ENCODE data around the gene DNER. TPM values are rescaled to one million over a fixed set of nuclear protein-coding genes. Genes with fewer than 3 reads are reported as not detected.

The DNER gene
- total RNA-seq, 3 donors from 2014 or later (not counting 1 experiment from before 2014, with no cell fraction given): not detected

DNA sequence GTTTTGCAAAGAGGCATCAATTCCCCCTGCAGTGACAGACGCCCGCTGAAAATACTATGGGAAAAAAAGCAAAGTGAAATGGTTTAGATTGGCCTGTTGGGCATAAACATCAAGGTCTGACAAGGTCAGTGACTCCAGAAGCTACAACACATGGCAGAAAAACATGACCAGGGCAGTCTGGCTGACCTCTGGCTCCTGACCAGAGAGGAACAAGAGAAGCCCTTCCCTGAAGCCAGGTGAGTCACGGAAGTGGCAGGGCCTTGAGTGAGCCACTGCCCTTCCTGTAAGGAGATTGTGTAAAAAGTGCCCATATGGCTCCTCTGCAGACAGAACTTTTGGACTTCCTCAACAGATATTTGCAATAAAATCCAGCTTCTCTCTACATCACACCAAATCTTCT, 72.0 kb downstream of the DNER start:
- WGBS (ENCODE audit: insufficient coverage): 82% methylated on average over 3 of the region's 3 CpGs
- H3K9me3 ChIP-seq (ENCODE audit: control insufficient read depth, insufficient read depth, low read length): no peaks in the 10 kb centered on the region
- Mint-ChIP-seq H3K27me3 (ENCODE audit: low read depth in 2 of 2) (peaks cover 0 to 10% of the 10 kb centered on the region in 2 donors), H3K4me1 (no peaks in the 10 kb centered on the region), H3K27ac (no peak overlapping the region), H3K4me3 (no peak overlapping the region), H3K36me3 (no peaks in the 10 kb centered on the region), H3K9me3 (no peaks in the 10 kb centered on the region)
- no peaks in the 10 kb centered on the region for H3K4me1 ChIP-seq (ENCODE audit: control insufficient read depth, insufficient read depth, low read length)
- TF ChIP-seq, protein P1, sequence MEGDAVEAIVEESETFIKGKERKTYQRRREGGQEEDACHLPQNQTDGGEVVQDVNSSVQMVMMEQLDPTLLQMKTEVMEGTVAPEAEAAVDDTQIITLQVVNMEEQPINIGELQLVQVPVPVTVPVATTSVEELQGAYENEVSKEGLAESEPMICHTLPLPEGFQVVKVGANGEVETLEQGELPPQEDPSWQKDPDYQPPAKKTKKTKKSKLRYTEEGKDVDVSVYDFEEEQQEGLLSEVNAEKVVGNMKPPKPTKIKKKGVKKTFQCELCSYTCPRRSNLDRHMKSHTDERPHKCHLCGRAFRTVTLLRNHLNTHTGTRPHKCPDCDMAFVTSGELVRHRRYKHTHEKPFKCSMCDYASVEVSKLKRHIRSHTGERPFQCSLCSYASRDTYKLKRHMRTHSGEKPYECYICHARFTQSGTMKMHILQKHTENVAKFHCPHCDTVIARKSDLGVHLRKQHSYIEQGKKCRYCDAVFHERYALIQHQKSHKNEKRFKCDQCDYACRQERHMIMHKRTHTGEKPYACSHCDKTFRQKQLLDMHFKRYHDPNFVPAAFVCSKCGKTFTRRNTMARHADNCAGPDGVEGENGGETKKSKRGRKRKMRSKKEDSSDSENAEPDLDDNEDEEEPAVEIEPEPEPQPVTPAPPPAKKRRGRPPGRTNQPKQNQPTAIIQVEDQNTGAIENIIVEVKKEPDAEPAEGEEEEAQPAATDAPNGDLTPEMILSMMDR (IDR thresholded peaks at IDR 0.05): no peak
- DNase-seq (no peak), ATAC-seq (no peak)
- H3K4me3 ChIP-seq (ENCODE audit: low read length): no peak overlapping the region
- no peaks in the 10 kb centered on the region for H3K27me3 ChIP-seq (ENCODE audit: control insufficient read depth, insufficient read depth, low read length)
- no peak overlapping the region for H3K27ac ChIP-seq (ENCODE audit: low read length)
- intact Hi-C loops (cut with micrococcal nuclease): no loop called here
- H3K36me3 ChIP-seq (ENCODE audit: control insufficient read depth, insufficient read depth, low read length): no peaks in the 10 kb centered on the region

DNA sequence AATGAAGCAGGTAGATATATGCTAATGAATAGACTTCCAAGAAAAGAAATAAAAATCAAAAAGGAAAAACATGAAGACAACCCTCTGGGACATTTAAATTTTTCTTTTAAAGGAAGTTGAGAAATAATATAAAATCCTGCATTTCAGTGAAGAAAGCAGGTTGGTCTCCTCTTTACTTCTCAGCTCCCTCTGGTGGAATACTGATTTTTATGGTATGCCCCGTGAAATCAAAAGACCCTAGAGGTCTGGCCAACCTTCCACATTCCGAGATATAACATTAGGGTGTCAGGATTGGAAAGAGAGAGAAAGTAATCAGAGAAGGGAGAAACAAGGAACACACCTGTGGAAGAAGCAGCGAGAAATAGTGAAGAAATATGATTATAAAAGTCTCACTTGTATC, 72.7 kb downstream of the DNER start:
- intact Hi-C loops (cut with micrococcal nuclease): no loop called here
- TF ChIP-seq, protein P1 (IDR thresholded peaks at IDR 0.05): no peak
- H3K4me1 Mint-ChIP-seq: no peaks in the 10 kb centered on the region
- peaks cover 0 to 14% of the 10 kb centered on the region in 2 donors for H3K27me3 Mint-ChIP-seq (ENCODE audit: low read depth in 2 of 2)
- no peak for DNase-seq
- no peak overlapping the region for H3K27ac ChIP-seq (ENCODE audit: low read length)
- H3K36me3 Mint-ChIP-seq: no peaks in the 10 kb centered on the region
- no peaks in the 10 kb centered on the region for H3K4me1 ChIP-seq (ENCODE audit: control insufficient read depth, insufficient read depth, low read length)
- H3K27me3 ChIP-seq (ENCODE audit: control insufficient read depth, insufficient read depth, low read length): no peaks in the 10 kb centered on the region
- no peaks in the 10 kb centered on the region for H3K36me3 ChIP-seq (ENCODE audit: control insufficient read depth, insufficient read depth, low read length)
- H3K9me3 ChIP-seq (ENCODE audit: control insufficient read depth, insufficient read depth, low read length): no peaks in the 10 kb centered on the region
- no peak overlapping the region for H3K4me3 ChIP-seq (ENCODE audit: low read length)
- H3K4me3 Mint-ChIP-seq: no peak overlapping the region
- no peak for ATAC-seq
- 67% methylated on average over 2 of the region's 3 CpGs for WGBS (ENCODE audit: insufficient coverage)
- no peaks in the 10 kb centered on the region for H3K9me3 Mint-ChIP-seq
- H3K27ac Mint-ChIP-seq: no peak overlapping the region

DNA sequence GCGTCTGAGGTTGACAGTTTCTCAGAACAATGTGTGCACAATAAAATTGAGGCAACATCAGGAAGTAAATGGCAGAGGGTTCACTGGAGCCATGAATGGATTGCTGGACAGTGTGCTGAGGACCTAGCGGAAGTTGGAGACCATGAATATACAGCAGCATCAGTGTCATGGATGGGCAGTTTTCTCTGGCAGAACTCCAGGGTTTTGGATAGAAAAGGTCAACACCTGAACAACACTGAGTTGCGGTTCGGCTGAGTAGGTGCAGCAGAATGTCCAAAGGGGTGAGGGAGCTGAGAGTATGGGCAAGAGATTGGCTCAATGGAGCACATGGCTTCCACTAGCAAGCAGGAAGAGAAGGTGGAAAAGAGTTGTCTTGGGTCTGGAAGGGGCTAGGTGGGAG, 73.7 kb downstream of the DNER start:
- Mint-ChIP-seq H3K27ac (no peak overlapping the region), H3K36me3 (no peaks in the 10 kb centered on the region), H3K9me3 (no peaks in the 10 kb centered on the region), H3K4me1 (no peaks in the 10 kb centered on the region), H3K27me3 (ENCODE audit: low read depth in 2 of 2) (peaks cover 0 to 14% of the 10 kb centered on the region in 2 donors), H3K4me3 (no peak overlapping the region)
- DNase-seq (no peak), ATAC-seq (no peak)
- no peaks in the 10 kb centered on the region for H3K4me1 ChIP-seq (ENCODE audit: control insufficient read depth, insufficient read depth, low read length)
- no peaks in the 10 kb centered on the region for H3K9me3 ChIP-seq (ENCODE audit: control insufficient read depth, insufficient read depth, low read length)
- no peaks in the 10 kb centered on the region for H3K27me3 ChIP-seq (ENCODE audit: control insufficient read depth, insufficient read depth, low read length)
- TF ChIP-seq, protein P1 (IDR thresholded peaks at IDR 0.05): no peak
- intact Hi-C loops (cut with micrococcal nuclease): no loop called here
- H3K36me3 ChIP-seq (ENCODE audit: control insufficient read depth, insufficient read depth, low read length): no peaks in the 10 kb centered on the region
- WGBS (ENCODE audit: insufficient coverage): 93% methylated on average over 4 of the region's 4 CpGs
- H3K4me3 ChIP-seq (ENCODE audit: low read length): no peak overlapping the region
- H3K27ac ChIP-seq (ENCODE audit: low read length): no peak overlapping the region

DNA sequence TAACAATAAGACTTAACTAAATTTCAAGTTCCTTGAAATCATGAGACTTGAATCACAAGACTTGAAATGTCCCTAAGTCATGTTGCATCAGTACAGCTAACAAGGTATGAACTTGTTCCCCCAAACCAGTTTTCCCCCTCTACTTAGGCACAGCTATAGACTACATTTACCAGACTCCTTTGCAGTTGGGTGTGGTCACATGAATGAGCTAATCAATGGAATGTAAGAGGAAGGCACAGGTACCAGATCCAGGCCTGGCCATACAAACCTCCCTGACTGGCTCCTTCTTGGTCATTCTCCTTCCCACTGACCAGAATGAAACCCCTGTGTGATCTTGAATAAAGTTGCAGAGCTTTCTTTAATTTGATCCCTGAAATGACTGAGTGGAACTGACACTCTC, 77.8 kb downstream of the DNER start:
- H3K27ac Mint-ChIP-seq: no peak overlapping the region

More for the DNA sequence above, 77.8 kb downstream of the DNER start:
- Mint-ChIP-seq H3K4me1 (no peaks in the 10 kb centered on the region), H3K36me3 (no peaks in the 10 kb centered on the region), H3K9me3 (no peaks in the 10 kb centered on the region), H3K27me3 (ENCODE audit: low read depth in 2 of 2) (peaks cover 10 to 24% of the 10 kb centered on the region in 2 donors), H3K4me3 (no peak overlapping the region)
- Histone ChIP-seq H3K36me3 (ENCODE audit: control insufficient read depth, insufficient read depth, low read length) (no peaks in the 10 kb centered on the region), H3K27ac (ENCODE audit: low read length) (no peak overlapping the region), H3K4me3 (ENCODE audit: low read length) (no peak overlapping the region), H3K27me3 (ENCODE audit: control insufficient read depth, insufficient read depth, low read length) (no peaks in the 10 kb centered on the region), H3K9me3 (ENCODE audit: control insufficient read depth, insufficient read depth, low read length) (no peaks in the 10 kb centered on the region), H3K4me1 (ENCODE audit: control insufficient read depth, insufficient read depth, low read length) (no peaks in the 10 kb centered on the region)
- no peak for ATAC-seq
- intact Hi-C loops (cut with micrococcal nuclease): no loop called here
- TF ChIP-seq, protein P1 (IDR thresholded peaks at IDR 0.05): no peak
- no peak for DNase-seq

Measured in natural killer cell (primary cell).